PC-3 (cell line): ENCODE data around the gene RPP21. TPM values are rescaled to one million over a fixed set of nuclear protein-coding genes. Genes with fewer than 3 reads are reported as not detected.

ENCODE experiments used
- ATAC-seq: fragments of 200-7000 bp; cut with Tn5 transposase; 2 replicates; pipeline ENCODE4 v1.9.1; 2020; ENCODE audit warnings: mild to moderate bottlenecking, moderate library complexity
- BruUV-seq: library from RNA; stranded (reverse); fragments of 400-500 nt; replicated peaks from 2 replicates; lab custom pipeline; 2021; lab: Mats Ljungman, UMichigan
- CTCF ChIA-PET: fragments of 300-600 bp; sonication (Branson Sonifier 250); formaldehyde crosslinking; loops from one replicate; lab custom pipeline; 2022; ENCODE audit warnings: antibody characterized with exemption; lab: Charles Lee
- POLR2A ChIA-PET: fragments of 300-600 bp; sonication (Branson Sonifier 250); formaldehyde crosslinking; loops from one replicate; lab custom pipeline; 2022; ENCODE audit warnings: antibody characterized with exemption; ENCODE audit not compliant: unreplicated experiment; lab: Charles Lee
- DNase-seq: peaks from one replicate; pipeline ENCODE4 v3.0.0-alpha.2; 2015
- H2AFZ ChIP-seq: fragments of 300-600 bp; sonication (generic); 2 replicates; pipeline ENCODE4 v1.6.0; 2016; ENCODE audit warnings: antibody characterized with exemption, low read length
- H3F3A ChIP-seq: fragments of 300-600 bp; sonication (generic); one replicate; pipeline ENCODE4 v1.6.0; 2017; ENCODE audit warnings: antibody characterized with exemption, low read length, control low read depth, mild to moderate bottlenecking; ENCODE audit not compliant: unreplicated experiment
- H3K27ac ChIP-seq: fragments of 300-600 bp; sonication (generic); 2 replicates; pipeline ENCODE4 v1.5.1; 2016; ENCODE audit warnings: mild to moderate bottlenecking, low read length
- H3K27me3 ChIP-seq: fragments of 300-600 bp; sonication (generic); 2 replicates; pipeline ENCODE4 v1.6.1; 2016; ENCODE audit warnings: low read length, mixed read lengths
- H3K36me3 ChIP-seq: fragments of 300-600 bp; sonication (generic); 2 replicates; pipeline ENCODE4 v1.6.1; 2016; ENCODE audit warnings: low read depth, mixed run types, low read length, mixed read lengths
- H3K4me1 ChIP-seq: fragments of 300-600 bp; sonication (generic); 2 replicates; pipeline ENCODE4 v1.5.1; 2016; ENCODE audit warnings: low read length; ENCODE audit not compliant: insufficient read depth
- H3K4me2 ChIP-seq: fragments of 300-600 bp; sonication (generic); 2 replicates; pipeline ENCODE4 v1.6.0; 2016; ENCODE audit warnings: low read length
- H3K4me3 ChIP-seq: fragments of 300-600 bp; sonication (generic); 2 replicates; pipeline ENCODE4 v1.5.1; 2016; ENCODE audit warnings: mild to moderate bottlenecking, low read length, mixed read lengths
- H3K79me2 ChIP-seq: fragments of 300-600 bp; sonication (generic); 2 replicates; pipeline ENCODE4 v1.6.1; 2017; ENCODE audit warnings: low read length, mixed read lengths
- H3K9ac ChIP-seq: fragments of 300-600 bp; sonication (generic); 2 replicates; pipeline ENCODE4 v1.6.0; 2016; ENCODE audit warnings: mild to moderate bottlenecking, low read length
- H3K9me2 ChIP-seq: fragments of 300-600 bp; sonication (generic); replicated peaks from 2 replicates; pipeline ENCODE4 v1.6.1; 2016; ENCODE audit warnings: mixed run types, low read length, mixed read lengths
- H3K9me3 ChIP-seq: fragments of 300-600 bp; sonication (generic); 2 replicates; pipeline ENCODE4 v1.6.1; 2016; ENCODE audit warnings: low read length, mixed read lengths
- H4K20me1 ChIP-seq: fragments of 300-600 bp; sonication (generic); 2 replicates; pipeline ENCODE4 v1.6.1; 2016; ENCODE audit warnings: low read length, mixed read lengths
- CTCF ChIP-seq: fragments of 300-600 bp; sonication (generic); conservative IDR thresholded peaks from 2 replicates; pipeline ENCODE4 v1.5.1; 2017; ENCODE audit warnings: antibody characterized with exemption, low read depth, mild to moderate bottlenecking, low read length
- EZH2 ChIP-seq: fragments of 300-600 bp; sonication (generic); IDR thresholded peaks from one replicate; pipeline ENCODE4 v1.6.1; 2017; ENCODE audit warnings: antibody characterized with exemption, mild to moderate bottlenecking, low read length; ENCODE audit not compliant: unreplicated experiment
- EZH2phosphoT487 ChIP-seq: fragments of 300-600 bp; sonication (generic); IDR thresholded peaks from 2 replicates; pipeline ENCODE4 v1.6.1; 2018; ENCODE audit warnings: mild to moderate bottlenecking, antibody characterized with exemption, low read length, borderline replicate concordance
- intact Hi-C: fragments of 100-400 bp; cut with micrococcal nuclease; formaldehyde crosslinking; loops from 2 replicates; pipeline ENCODE4 v1.9.0; 2023
- total RNA-seq: library from RNA; depleted of rRNA; stranded (reverse); fragments of >200 nt; gene quantifications from 2 replicates; pipeline ENCODE4 v1.2.3, GENCODE V29; 2014

RPP21 gene
- total RNA-seq, 1 experiment from 2014 or later, result 161 TPM

GRCh38 chr6:30327232-30327746, 17.7 kb upstream of the RPP21 start:
- intact Hi-C loops, result loop anchor here (2.0 to 5.0 kb wide), 2 partner anchors 90 to 108 kb away; no protein-coding TSS in a partner anchor
- peak overlapping the region; percentile 87 for H3K27ac ChIP-seq
- ATAC-seq, result no peak
- H2AFZ ChIP-seq, result peak overlapping the region; percentile 90
- ChIA-PET CTCF (no interaction called here), POLR2A (interaction anchor here (0.7 to 0.8 kb wide), 2 partner anchors 20 to 1606 kb away, joined by 4 to 5 read pairs; no protein-coding TSS in a partner anchor)
- no peaks in the 10 kb centered on the region for H3K9me2 ChIP-seq
- no peaks in the 10 kb centered on the region for H3K27me3 ChIP-seq
- peak overlapping the region; percentile 97 for H3K9ac ChIP-seq
- DNase-seq, result no peak
- no peaks in the 10 kb centered on the region for H3K9me3 ChIP-seq
- peaks cover 36% of the 10 kb centered on the region for H3K4me1 ChIP-seq
- peak overlapping the region; percentile 95 for H3K4me3 ChIP-seq
- no peaks in the 10 kb centered on the region; the same call in 1 of the 2 replicates for H3K36me3 ChIP-seq
- peaks cover 54% of the 10 kb centered on the region for H3K79me2 ChIP-seq
- no peaks in the 10 kb centered on the region for H3F3A ChIP-seq
- TF ChIP-seq EZH2 (no peak), CTCF (no peak), EZH2phosphoT487 (no peak)
- peaks cover 23% of the 10 kb centered on the region for H4K20me1 ChIP-seq
- peak overlapping the region; percentile 98 for H3K4me2 ChIP-seq
- TSS peak; percentile 52 for BruUV-seq

- CTCF ChIA-PET, result no interaction called here
- POLR2A ChIA-PET, result no interaction called here
Observed at GRCh38 chr6:30328397-30328796, 16.6 kb upstream of the RPP21 start.

More at GRCh38 chr6:30328397-30328796, 16.6 kb upstream of the RPP21 start:
- Histone ChIP-seq H3K27me3 (no peaks in the 10 kb centered on the region), H3K4me3 (no peak overlapping the region), H4K20me1 (peaks cover 19% of the 10 kb centered on the region), H3K79me2 (peaks cover 43% of the 10 kb centered on the region), H3K27ac (no peak overlapping the region), H3K4me2 (no peak overlapping the region), H3K4me1 (peaks cover 25% of the 10 kb centered on the region), H3K9ac (no peak overlapping the region), H3F3A (no peaks in the 10 kb centered on the region), H3K9me3 (no peaks in the 10 kb centered on the region), H3K36me3 (no peaks in the 10 kb centered on the region; the same call in 1 of the 2 replicates), H3K9me2 (no peaks in the 10 kb centered on the region), H2AFZ (no peak overlapping the region)
- DNase-seq (no peak), ATAC-seq (no peak)
- intact Hi-C loops, result loop anchor here (5.0 kb wide), 1 partner anchor 91 kb away; no protein-coding TSS in a partner anchor
- BruUV-seq, result no TSS peak
- no peak for TF ChIP-seq EZH2phosphoT487
- no peak for TF ChIP-seq CTCF
- TF ChIP-seq EZH2, result no peak
